Stimulated activated CD8-positive, alpha-beta memory T cell treated with anti-CD3 and anti-CD28 coated beads, Interleukin-7, amount 100 ng/mL, for 48 hours (primary cell): ENCODE results near the gene C2CD2.
"Not testable (repeated sequence)": the region's sequence is repeated elsewhere in the genome, so short reads cannot be mapped to it uniquely, and the experiment has no call there.

Source experiments
- DNase-seq, 2 donors: peaks; one replicate each; pipeline ENCODE4 v3.0.0-alpha.2; 2020; ENCODE audit warnings: low read depth in 1 of 2; ENCODE audit errors: extremely low read depth in 1 of 2

Gene C2CD2

DNA sequence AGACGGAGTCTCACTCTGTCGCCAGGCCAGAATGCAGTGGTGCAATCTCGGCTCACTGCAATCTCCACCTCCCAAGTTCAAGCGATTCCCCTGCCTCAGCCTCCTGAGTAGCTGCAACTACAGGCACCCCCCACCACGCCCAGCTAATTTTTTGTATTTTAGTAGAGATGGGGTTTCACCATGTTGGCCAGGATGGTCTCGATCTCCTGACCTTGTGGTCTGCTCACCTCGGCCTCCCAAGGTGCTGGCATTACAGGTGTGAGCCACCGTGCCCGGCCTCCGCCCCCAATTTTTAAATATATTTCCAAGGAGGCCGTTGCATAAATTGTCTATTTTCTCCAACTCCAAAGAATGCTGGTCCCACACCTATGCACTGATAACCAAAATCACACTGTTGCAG, 5.9 kb upstream of the C2CD2 start:
- not testable (repeated sequence) for DNase-seq

GRCh38 chr21:41958886-41959563, 5.2 kb upstream of the C2CD2 start:
- DNase-seq, result no peak

DNA sequence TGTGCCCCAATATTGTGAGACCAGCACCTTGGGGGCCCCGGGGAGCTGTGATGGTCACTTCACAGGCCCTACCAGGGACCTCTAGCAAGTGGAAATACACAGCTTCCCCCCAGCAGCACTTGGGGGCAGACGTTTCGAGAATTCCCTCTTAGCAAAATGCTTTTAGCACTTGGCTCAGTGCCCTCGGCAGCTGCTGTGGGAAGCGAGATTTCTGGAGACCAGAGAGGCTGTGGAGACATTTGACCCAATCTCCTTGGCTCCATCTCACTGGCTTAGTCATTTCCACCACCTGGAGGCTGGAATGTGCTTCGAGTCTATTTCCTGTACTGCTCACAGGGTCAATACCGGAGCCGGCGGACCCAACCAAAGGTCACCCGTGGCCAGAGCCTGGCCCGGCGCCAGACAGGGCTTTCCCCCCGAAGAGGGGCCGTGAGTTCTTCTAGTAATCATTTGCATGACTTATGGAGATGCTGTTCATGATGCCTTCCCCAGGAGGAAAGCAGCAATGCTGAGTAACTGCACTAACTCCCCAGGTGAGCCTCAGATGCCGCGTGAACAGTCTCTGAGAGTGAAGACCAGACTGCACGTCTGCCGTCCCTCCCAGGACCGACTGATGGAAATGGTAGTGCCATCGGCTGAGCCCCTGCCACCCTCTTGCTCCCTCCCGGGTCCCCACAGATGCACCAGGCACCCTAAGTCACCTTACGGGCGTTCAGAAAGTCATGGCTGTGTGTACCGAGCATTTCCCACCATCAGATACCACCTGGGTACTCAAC, 4.4 kb upstream of the C2CD2 start:
- no peak for DNase-seq

GRCh38 chr21:41956926-41957729, 3.3 kb upstream of the C2CD2 start:
- no peak for DNase-seq

- no peak for DNase-seq
Observed at GRCh38 chr21:41955516-41955915, 1.7 kb upstream of the C2CD2 start.

DNA sequence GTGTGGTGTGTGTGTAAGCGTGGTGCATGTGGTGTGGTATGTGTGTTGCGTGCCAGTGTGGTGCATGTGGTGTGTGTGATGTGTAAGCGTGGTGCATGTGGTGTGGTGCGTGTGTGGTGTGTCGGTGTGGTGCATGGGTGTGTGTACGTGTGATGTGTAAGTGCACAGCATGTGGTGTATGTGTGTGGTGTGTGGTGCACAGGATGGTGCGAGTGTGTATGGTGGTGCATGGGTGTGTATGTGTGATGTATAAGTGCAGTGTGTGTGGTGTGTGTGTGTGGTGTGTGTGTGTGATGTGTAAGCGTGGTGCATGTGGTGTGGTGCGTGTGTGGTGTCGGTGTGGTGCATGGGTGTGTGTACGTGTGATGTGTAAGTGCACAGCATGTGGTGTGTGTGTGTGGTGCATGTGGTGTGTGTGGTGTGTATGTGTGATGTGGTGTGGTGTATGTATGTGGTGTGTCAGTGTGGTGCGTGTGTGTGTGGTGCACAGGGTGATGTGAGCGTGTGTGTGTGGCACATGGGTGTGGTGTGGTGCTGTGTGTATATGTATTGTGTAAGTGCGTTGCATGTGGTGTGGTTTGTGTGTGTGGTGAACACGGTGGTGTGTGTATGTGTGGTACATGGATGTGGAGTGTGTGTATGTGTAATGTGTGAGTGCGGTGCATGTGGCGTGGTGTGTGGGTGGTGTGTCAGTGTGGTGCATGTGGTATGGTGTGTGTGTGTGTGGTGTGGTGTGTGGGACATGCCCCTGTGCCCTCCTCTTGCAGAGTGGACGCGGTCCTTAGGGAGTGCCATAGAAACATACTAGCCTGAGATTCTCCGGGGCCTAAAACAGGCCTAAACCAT, 1.1 kb upstream of the C2CD2 start:
- DNase-seq, result no peak

GRCh38 chr21:41953249-41953830, 478 bp downstream of the C2CD2 start:
- no peak for DNase-seq

DNA sequence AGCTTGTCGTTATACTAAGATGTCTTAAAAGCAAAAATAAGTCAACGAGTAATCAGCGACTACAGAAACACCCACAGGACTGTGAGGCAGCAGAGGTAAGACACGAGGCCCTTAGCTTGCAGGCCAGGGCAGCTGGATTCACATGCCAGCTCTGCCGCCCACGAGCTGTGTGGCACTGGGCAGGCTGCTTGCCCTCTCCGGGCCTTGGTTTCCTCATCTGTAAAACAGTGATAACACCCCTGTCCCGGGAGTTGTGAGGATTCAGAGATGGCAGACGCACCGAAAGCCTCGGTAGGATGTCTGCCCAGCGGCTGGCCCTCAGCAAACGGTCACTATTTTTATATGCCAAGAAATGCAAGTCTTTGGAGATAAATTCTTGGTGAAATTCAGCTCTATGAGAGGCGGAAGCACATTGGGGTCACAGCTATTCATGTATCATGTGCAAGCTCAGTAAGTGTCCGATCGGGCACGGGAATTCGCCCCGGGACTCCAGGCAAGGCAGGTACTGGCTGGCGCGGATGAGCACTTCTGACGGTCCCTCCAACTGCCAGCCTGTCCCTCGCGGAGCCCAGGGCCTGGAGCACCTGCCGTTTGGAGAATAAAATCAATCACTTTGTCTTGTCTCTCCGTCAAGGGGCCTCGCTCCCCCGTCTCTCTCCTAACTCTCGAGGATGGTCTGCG, 1.1 kb downstream of the C2CD2 start:
- no peak for DNase-seq

GRCh38 chr21:41951876-41952567, 1.8 kb downstream of the C2CD2 start:
- DNase-seq, result no peak

DNA sequence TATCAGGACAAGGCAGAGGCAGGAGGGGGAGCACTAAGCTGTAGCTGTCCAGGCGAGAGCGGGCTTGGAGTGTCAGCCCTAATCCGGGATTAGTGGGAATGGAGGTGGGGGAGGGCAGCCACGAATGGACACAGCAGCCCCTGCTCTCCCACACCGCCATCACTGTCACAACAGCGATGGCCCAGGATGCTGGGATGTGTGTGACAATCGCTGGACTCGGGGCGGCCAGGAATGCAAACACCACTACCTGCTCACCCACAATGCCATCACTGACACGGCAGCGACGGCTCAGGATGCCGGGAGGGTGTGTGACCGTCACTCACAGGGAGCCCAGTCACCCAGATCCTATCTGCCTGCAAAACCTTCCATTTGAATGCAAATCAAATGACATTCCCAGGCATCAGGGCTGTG, 2.9 kb downstream of the C2CD2 start:
- no peak for DNase-seq

- not testable (repeated sequence) for DNase-seq
Observed at GRCh38 chr21:41949631-41950030, 4.2 kb downstream of the C2CD2 start.

GRCh38 chr21:41948901-41949300, 4.9 kb downstream of the C2CD2 start:
- DNase-seq, result no peak

GRCh38 chr21:41948078-41948895, 5.5 kb downstream of the C2CD2 start:
- DNase-seq, result no peak

DNA sequence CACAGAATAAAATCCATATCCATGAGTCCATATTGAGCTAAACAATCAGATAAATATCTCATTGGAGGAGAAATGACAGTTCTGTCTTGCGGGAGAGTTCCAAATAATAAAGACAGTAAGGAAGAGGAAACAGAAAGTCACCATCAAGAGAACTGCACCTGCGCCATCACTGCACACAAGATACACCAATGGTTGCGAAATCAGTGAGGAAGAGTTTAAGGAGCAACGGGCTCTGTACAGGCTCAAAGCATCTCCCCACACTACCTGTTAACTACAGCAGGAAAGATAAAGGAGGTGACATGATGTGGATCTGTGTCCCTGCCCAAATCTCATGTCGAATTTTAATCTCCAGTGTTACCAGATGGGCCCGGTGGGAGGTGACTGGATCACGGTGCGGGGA, 7.8 kb downstream of the C2CD2 start:
- no peak for DNase-seq

DNA sequence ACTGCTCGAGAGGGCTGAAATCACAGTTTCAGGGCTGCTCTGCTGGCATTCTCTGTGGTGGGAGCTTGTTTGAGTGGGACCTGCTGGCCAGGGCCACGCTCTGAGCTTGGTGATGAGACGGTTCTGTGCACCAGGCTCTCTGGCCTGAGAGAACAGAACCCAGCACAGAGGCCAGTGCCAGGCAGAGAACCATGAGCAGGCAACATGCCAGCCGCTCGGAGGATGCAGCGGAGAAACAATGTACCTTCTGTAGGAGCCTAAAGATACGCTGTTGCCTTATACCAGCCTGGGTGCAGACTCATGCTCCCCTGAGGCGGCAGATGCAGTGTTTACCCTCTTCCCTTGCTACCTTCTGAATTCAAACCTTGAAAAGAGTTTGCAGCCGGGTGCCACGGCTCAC, 10.0 kb downstream of the C2CD2 start:
- DNase-seq, result no peak

DNA sequence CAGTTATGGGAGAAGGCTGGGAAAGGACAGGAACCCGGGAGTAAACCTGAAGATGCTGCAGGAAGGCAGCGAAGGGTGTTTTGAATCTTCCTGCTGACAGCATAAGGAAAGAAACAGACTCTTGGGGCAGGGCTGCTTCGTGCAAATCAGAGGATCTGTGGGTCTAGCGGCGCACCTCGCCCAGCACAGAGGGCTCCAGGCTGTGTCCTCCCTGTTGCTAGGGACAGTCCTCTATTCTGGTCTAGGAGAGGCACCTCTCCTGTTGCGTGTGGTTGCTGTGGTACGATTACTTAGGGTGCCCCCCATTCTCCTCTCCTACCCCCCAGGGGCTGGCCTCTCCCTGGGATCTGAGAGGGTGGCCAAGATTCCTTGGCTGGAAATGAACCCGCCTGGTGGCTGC, 11.4 kb downstream of the C2CD2 start:
- no peak for DNase-seq

DNA sequence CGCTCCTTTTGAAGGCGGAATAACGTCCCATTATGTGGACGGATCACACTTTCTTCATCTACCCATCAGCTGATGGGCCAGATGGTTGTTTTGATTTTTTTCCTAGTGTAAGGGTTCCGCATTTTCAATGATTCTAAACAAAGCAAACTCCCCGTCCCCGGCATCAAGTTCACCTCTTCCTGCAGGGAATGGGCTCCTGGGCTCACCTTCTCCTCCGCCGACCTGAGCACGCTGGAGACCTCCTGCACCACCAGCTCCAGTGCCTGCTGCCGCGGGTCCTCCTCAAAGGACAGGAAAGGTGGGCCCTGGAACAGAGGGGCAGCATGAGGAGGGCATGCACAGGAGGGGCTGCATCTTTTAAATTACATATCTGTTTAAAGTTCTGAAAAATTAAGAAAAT, 11.9 kb downstream of the C2CD2 start:
- DNase-seq, result no peak

DNA sequence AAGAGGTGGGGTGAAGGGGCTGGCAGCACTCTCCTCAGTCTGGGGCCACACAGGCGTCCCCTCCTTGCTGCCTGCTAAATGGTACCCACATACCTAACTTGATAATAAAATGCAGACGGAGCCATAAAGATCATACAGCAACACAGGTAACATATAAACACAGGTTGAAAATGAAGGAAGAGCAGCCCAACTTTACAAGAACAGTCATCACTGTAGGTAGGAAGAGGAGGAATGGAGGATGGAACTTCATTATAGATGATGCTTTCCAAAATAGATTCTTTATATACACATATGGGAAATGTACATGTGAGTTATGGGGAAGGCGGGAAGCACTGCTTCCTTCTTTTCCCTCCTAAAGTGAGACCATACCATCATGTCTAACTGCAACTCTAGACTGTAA, 13.4 kb downstream of the C2CD2 start:
- no peak for DNase-seq
